A673 (cell line): ENCODE data around the gene TATDN2.
A peak's percentile ranks its signal among the peaks of the same experiment; 100 is the strongest.

Source experiments
- EZH2 ChIP-seq: fragments of 200-600 bp; sonication (generic); IDR thresholded peaks from 2 replicates; pipeline ENCODE4 v1.6.1; 2017; ENCODE audit warnings: borderline replicate concordance, low read depth, mild to moderate bottlenecking, mixed read lengths, antibody characterized with exemption, low read length; ENCODE audit not compliant: poor library complexity, severe bottlenecking
- TF ChIP-seq, protein P1 (sequence below): fragments of 300-800, 200-600 bp; sonication (generic); conservative IDR thresholded peaks from 2 replicates; pipeline ENCODE4 v1.5.1; 2017; ENCODE audit warnings: low read depth, mild to moderate bottlenecking, antibody characterized with exemption, low read length, moderate library complexity, mixed read lengths

DNA sequence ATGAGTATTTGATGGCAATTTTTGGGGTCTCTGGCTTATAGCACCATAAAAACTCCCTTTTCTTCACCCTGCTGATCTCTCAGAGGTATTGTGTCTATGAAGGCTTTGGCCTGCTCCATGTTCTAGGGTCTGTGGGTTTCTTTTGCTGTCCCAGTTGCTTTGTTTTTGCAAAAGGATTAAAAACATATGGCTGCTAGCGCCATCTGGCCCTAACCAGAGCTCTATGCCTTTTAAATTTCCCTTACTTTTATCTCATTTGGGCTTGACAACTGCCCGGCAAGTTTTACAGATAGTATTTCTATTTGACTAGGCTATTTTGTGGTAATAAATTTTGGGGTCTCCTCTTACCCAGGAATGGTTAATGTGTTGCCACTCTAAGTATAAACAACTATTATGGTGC lies 50.9 kb downstream of the TATDN2 start:
- TF ChIP-seq, protein P1, sequence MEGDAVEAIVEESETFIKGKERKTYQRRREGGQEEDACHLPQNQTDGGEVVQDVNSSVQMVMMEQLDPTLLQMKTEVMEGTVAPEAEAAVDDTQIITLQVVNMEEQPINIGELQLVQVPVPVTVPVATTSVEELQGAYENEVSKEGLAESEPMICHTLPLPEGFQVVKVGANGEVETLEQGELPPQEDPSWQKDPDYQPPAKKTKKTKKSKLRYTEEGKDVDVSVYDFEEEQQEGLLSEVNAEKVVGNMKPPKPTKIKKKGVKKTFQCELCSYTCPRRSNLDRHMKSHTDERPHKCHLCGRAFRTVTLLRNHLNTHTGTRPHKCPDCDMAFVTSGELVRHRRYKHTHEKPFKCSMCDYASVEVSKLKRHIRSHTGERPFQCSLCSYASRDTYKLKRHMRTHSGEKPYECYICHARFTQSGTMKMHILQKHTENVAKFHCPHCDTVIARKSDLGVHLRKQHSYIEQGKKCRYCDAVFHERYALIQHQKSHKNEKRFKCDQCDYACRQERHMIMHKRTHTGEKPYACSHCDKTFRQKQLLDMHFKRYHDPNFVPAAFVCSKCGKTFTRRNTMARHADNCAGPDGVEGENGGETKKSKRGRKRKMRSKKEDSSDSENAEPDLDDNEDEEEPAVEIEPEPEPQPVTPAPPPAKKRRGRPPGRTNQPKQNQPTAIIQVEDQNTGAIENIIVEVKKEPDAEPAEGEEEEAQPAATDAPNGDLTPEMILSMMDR: 0 out of 2 replicates have a peak, but pooled peaks have one; percentile 16
- no peak for TF ChIP-seq EZH2
